SK-N-SH (cell line): ENCODE results near the gene KCNF1. TPM values are rescaled to one million over a fixed set of nuclear protein-coding genes. Genes with fewer than 3 reads are reported as not detected.

ENCODE experiments used
- CTCF ChIA-PET: fragments of 300-600, 350-600 bp; formaldehyde crosslinking; extraction: SDS; loops from one replicate; lab custom pipeline; 2021; lab: Yijun Ruan, JAX
- POLR2A ChIA-PET: fragments of 350-600 bp; sonication (Branson Sonifier 250); formaldehyde crosslinking; extraction: SDS; loops from one replicate; lab custom pipeline; 2020; ENCODE audit warnings: antibody characterized with exemption, inconsistent platforms; lab: Yijun Ruan, JAX
- DNase-seq: peaks from one replicate; pipeline ENCODE4 v3.0.0; 2012
- H2AFZ ChIP-seq: fragments of 200-600 bp; sonication (generic); 2 replicates; pipeline ENCODE4 v1.8.1; 2016; ENCODE audit warnings: antibody characterized with exemption, mild to moderate bottlenecking, low read depth
- H3F3A ChIP-seq: fragments of 200-600 bp; sonication (generic); replicated peaks from 2 replicates; pipeline ENCODE3; 2016; ENCODE audit warnings: antibody characterized with exemption, mild to moderate bottlenecking; ENCODE audit not compliant: insufficient read depth
- H3K27ac ChIP-seq, 2 experiments: fragments of 200-500 bp in 1 of 2; fragments of 200-600 bp in 1 of 2; sonication (Bioruptor generic) in 1 of 2; sonication (generic), shearing (Covaris generic) in 1 of 2; 2 replicates each; pipeline versions ENCODE4 v1.5.1 to v1.6.1; 2014 to 2016; ENCODE audit warnings: low read depth in 2 of 2, inconsistent platforms in 1 of 2, low read length in 1 of 2, mild to moderate bottlenecking in 1 of 2, mixed read lengths in 1 of 2
- H3K27me3 ChIP-seq: fragments of 200-600 bp; sonication (generic), shearing (Covaris generic); 2 replicates; pipeline ENCODE4 v1.6.1; 2016; ENCODE audit warnings: mixed run types; ENCODE audit not compliant: insufficient read depth
- H3K36me3 ChIP-seq, 2 experiments: fragments of 200-500 bp in 1 of 2; fragments of 200-600 bp in 1 of 2; sonication (Bioruptor generic) in 1 of 2; sonication (generic) in 1 of 2; replicated peaks in 1 of 2; 2 replicates each; pipeline versions ENCODE3 to v1.5.1; 2014 to 2016; ENCODE audit warnings: low read length in 1 of 2, mild to moderate bottlenecking in 1 of 2; ENCODE audit not compliant: insufficient read depth in 2 of 2, control insufficient read depth in 1 of 2
- H3K4me1 ChIP-seq, 2 experiments: fragments of 200-500 bp in 1 of 2; fragments of 200-600 bp in 1 of 2; sonication (Bioruptor generic) in 1 of 2; sonication (generic), shearing (Covaris generic) in 1 of 2; 2 replicates each; pipeline versions ENCODE4 v1.5.1 to v1.6.1; 2014 to 2016; ENCODE audit warnings: low read depth in 1 of 2, low read length in 1 of 2, mixed run types in 1 of 2; ENCODE audit not compliant: insufficient read depth in 2 of 2, control insufficient read depth in 1 of 2
- H3K4me2 ChIP-seq: fragments of 200-600 bp; sonication (generic), shearing (Covaris generic); 2 replicates; pipeline ENCODE4 v1.6.1; 2017; ENCODE audit warnings: mixed run types
- H3K4me3 ChIP-seq, 2 experiments: fragments of 200-500 bp in 1 of 2; fragments of 200-600 bp in 1 of 2; sonication (Bioruptor generic) in 1 of 2; sonication (generic), shearing (Covaris generic) in 1 of 2; 2 replicates each; pipeline versions ENCODE4 v1.5.1 to v1.8.1; 2014 to 2016; ENCODE audit warnings: low read depth in 2 of 2, inconsistent platforms in 1 of 2, low read length in 1 of 2, mild to moderate bottlenecking in 1 of 2, mixed read lengths in 1 of 2, moderate library complexity in 1 of 2
- H3K79me2 ChIP-seq: fragments of 200-600 bp; sonication (generic); 2 replicates; pipeline ENCODE4 v1.8.1; 2017; ENCODE audit warnings: mild to moderate bottlenecking; ENCODE audit not compliant: insufficient read depth
- H3K9ac ChIP-seq: fragments of 200-600 bp; sonication (generic); 2 replicates; pipeline ENCODE4 v1.6.1; 2017; ENCODE audit warnings: mixed run types
- H3K9me2 ChIP-seq: fragments of 200-600 bp; sonication (generic); 2 replicates; pipeline ENCODE4 v1.6.1; 2017; ENCODE audit warnings: mixed run types
- H3K9me3 ChIP-seq: fragments of 200-600 bp; sonication (generic); 2 replicates; pipeline ENCODE4 v1.6.1; 2017; ENCODE audit warnings: mixed run types, mild to moderate bottlenecking, moderate library complexity
- H4K20me1 ChIP-seq: fragments of 200-600 bp; sonication (generic); 2 replicates; pipeline ENCODE4 v1.6.1; 2017; ENCODE audit warnings: mild to moderate bottlenecking, mixed run types; ENCODE audit not compliant: insufficient read depth
- CHD2 ChIP-seq: fragments of 150-350 bp; IDR thresholded peaks from 2 replicates; pipeline ENCODE4 v1.6.1; 2018; ENCODE audit warnings: low read length; ENCODE audit not compliant: partially characterized antibody
- ELF1 ChIP-seq: IDR thresholded peaks from 2 replicates; pipeline ENCODE4 v1.4.0; 2012
- EP300 ChIP-seq, 2 experiments: IDR thresholded peaks; 2 replicates each; pipeline versions ENCODE4 v1.4.0 to v1.6.1; 2012; ENCODE audit warnings: borderline replicate concordance in 1 of 2, low read depth in 1 of 2, low read length in 1 of 2
- EZH2phosphoT487 ChIP-seq: fragments of 200-600 bp; sonication (generic); IDR thresholded peaks from 2 replicates; pipeline ENCODE4 v1.6.1; 2017; ENCODE audit warnings: low read depth, mixed run types, mild to moderate bottlenecking, antibody characterized with exemption, moderate library complexity, borderline replicate concordance
- FOSL2 ChIP-seq: IDR thresholded peaks from 2 replicates; pipeline ENCODE4 v1.4.0; 2012; ENCODE audit warnings: low read depth, mild to moderate bottlenecking, moderate library complexity, borderline replicate concordance
- FOXM1 ChIP-seq: IDR thresholded peaks from 2 replicates; pipeline ENCODE4 v1.4.0; 2012; ENCODE audit warnings: low read depth, mild to moderate bottlenecking
- GABPA ChIP-seq: IDR thresholded peaks from 2 replicates; pipeline ENCODE4 v1.4.0; 2012; ENCODE audit warnings: low read depth, mild to moderate bottlenecking
- NRF1 ChIP-seq: IDR thresholded peaks from 2 replicates; pipeline ENCODE4 v1.6.1; 2012; ENCODE audit warnings: low read depth, mild to moderate bottlenecking, low read length
- POLR2AphosphoS5 ChIP-seq: IDR thresholded peaks from 2 replicates; pipeline ENCODE4 v1.6.1; 2012; ENCODE audit warnings: low read depth, low read length
- RAD21 ChIP-seq: IDR thresholded peaks from 2 replicates; pipeline ENCODE4 v1.6.1; 2012; ENCODE audit warnings: mild to moderate bottlenecking, low read length
- RCOR1 ChIP-seq: fragments of 150-350 bp; IDR thresholded peaks from 2 replicates; pipeline ENCODE4 v1.6.1; 2017; ENCODE audit warnings: antibody characterized with exemption, low read length
- RFX5 ChIP-seq: IDR thresholded peaks from 2 replicates; pipeline ENCODE4 v1.6.1; 2012; ENCODE audit warnings: mild to moderate bottlenecking, improper control_type of control experiment, low read length
- SIN3A ChIP-seq: IDR thresholded peaks from 2 replicates; pipeline ENCODE4 v1.6.1; 2012; ENCODE audit warnings: low read depth, mild to moderate bottlenecking, low read length, moderate library complexity, borderline replicate concordance
- SMC3 ChIP-seq: IDR thresholded peaks from 2 replicates; pipeline ENCODE4 v1.6.1; 2012; ENCODE audit warnings: low read depth, low read length, improper control_type of control experiment
- TAF1 ChIP-seq: IDR thresholded peaks from 2 replicates; pipeline ENCODE4 v1.6.1; 2012; ENCODE audit warnings: low read depth, mild to moderate bottlenecking, low read length, moderate library complexity, borderline replicate concordance
- WGBS: methylation state at CpG from one replicate; pipeline ENCODE4 v1.1.6; 2017; ENCODE audit warnings: low lambda C conversion rate; 5-methylcytosine and 5-hydroxymethylcytosine counted together
- polyA plus RNA-seq, 3 experiments: library from polyadenylated mRNA; depleted of rRNA; stranded (reverse); fragments of >200 nt; gene quantifications; 2 replicates each; pipeline ENCODE4 v1.2.3, GENCODE V29; 2012
- TF ChIP-seq, protein P1 (sequence below): IDR thresholded peaks from 2 replicates; pipeline ENCODE4; 2012
- TF ChIP-seq, protein P2 (sequence below): IDR thresholded peaks from 2 replicates; pipeline ENCODE4 v1.4.0; 2012; ENCODE audit warnings: low read depth
- TF ChIP-seq, protein P3 (sequence below): fragments of 150-350 bp; IDR thresholded peaks from 2 replicates; pipeline ENCODE4 v1.6.1; 2016; ENCODE audit warnings: mild to moderate bottlenecking, low read depth, low read length
- TF ChIP-seq, protein P4 (sequence below): fragments of 200-600 bp; sonication (generic); IDR thresholded peaks from 2 replicates; pipeline ENCODE4 v1.6.1; 2017; ENCODE audit warnings: antibody characterized with exemption, mild to moderate bottlenecking, moderate library complexity
- TF ChIP-seq, protein P5 (sequence below): fragments of 150-350 bp; IDR thresholded peaks from 2 replicates; pipeline ENCODE4 v1.6.1; 2017; ENCODE audit warnings: antibody characterized with exemption, low read length, low read depth, borderline replicate concordance
- TF ChIP-seq, protein P6 (sequence below): IDR thresholded peaks from 2 replicates; pipeline ENCODE4 v1.4.0; 2012; ENCODE audit warnings: low read depth, borderline replicate concordance

Gene KCNF1
- polyA plus RNA-seq, 1 of the 3 experiments (the other 2 are of a cell fraction): 0.23 TPM

DNA sequence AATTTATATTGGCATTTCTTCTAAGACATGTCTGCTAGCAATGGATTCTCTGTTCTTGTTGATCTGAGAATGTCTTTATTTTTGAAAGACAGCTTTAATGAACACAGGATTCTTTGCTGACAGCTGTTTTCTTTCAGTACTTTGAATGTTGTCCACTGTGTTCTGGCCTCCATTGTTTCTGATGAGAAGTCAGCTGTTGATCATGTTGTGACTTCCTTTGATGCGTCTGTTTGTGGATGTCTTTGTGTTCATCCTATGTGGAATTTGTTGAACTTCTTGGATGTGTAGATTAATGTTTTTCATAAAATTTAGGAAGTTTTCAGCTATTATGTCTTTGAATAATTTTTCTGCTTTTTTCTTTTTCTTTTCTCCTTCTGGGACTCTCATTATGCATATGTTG, 39.8 kb upstream of the KCNF1 start:
- no peaks in the 10 kb centered on the region for H4K20me1 ChIP-seq
- peaks cover 21 to 23% of the 10 kb centered on the region in 2 experiments for H3K4me1 ChIP-seq
- CTCF ChIA-PET: interaction anchor here (3.4 kb wide), 1 partner anchor 40 kb away, joined by 17 read pairs; no protein-coding TSS in a partner anchor
- no peaks in the 10 kb centered on the region for H3K79me2 ChIP-seq
- H3K4me2 ChIP-seq: no peak overlapping the region
- H3F3A ChIP-seq: peaks cover 16% of the 10 kb centered on the region
- no peak overlapping the region for H3K4me3 ChIP-seq
- peaks cover 10% of the 10 kb centered on the region for H3K9me3 ChIP-seq
- WGBS: 92% methylated on average over 1 of the region's 1 CpG
- TF ChIP-seq TAF1 (no peak), SIN3A (no peak), GABPA (no peak), EZH2phosphoT487 (no peak), EP300 (IDR thresholded peaks at IDR 0.05; ENCODE audit: borderline replicate concordance in 1 of 2, low read depth in 1 of 2, low read length in 1 of 2) (no peak), POLR2AphosphoS5 (no peak), RFX5 (no peak), CHD2 (no peak)
- TF ChIP-seq, protein P1, sequence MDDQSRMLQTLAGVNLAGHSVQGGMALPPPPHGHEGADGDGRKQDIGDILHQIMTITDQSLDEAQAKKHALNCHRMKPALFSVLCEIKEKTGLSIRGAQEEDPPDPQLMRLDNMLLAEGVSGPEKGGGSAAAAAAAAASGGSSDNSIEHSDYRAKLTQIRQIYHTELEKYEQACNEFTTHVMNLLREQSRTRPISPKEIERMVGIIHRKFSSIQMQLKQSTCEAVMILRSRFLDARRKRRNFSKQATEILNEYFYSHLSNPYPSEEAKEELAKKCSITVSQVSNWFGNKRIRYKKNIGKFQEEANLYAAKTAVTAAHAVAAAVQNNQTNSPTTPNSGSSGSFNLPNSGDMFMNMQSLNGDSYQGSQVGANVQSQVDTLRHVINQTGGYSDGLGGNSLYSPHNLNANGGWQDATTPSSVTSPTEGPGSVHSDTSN: no peak
- TF ChIP-seq, protein P2, sequence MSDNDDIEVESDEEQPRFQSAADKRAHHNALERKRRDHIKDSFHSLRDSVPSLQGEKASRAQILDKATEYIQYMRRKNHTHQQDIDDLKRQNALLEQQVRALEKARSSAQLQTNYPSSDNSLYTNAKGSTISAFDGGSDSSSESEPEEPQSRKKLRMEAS: no peak
- TF ChIP-seq, protein P3, sequence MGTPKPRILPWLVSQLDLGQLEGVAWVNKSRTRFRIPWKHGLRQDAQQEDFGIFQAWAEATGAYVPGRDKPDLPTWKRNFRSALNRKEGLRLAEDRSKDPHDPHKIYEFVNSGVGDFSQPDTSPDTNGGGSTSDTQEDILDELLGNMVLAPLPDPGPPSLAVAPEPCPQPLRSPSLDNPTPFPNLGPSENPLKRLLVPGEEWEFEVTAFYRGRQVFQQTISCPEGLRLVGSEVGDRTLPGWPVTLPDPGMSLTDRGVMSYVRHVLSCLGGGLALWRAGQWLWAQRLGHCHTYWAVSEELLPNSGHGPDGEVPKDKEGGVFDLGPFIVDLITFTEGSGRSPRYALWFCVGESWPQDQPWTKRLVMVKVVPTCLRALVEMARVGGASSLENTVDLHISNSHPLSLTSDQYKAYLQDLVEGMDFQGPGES: no peak
- TF ChIP-seq, protein P4, sequence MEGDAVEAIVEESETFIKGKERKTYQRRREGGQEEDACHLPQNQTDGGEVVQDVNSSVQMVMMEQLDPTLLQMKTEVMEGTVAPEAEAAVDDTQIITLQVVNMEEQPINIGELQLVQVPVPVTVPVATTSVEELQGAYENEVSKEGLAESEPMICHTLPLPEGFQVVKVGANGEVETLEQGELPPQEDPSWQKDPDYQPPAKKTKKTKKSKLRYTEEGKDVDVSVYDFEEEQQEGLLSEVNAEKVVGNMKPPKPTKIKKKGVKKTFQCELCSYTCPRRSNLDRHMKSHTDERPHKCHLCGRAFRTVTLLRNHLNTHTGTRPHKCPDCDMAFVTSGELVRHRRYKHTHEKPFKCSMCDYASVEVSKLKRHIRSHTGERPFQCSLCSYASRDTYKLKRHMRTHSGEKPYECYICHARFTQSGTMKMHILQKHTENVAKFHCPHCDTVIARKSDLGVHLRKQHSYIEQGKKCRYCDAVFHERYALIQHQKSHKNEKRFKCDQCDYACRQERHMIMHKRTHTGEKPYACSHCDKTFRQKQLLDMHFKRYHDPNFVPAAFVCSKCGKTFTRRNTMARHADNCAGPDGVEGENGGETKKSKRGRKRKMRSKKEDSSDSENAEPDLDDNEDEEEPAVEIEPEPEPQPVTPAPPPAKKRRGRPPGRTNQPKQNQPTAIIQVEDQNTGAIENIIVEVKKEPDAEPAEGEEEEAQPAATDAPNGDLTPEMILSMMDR: no peak
- H3K36me3 ChIP-seq: no peaks in the 10 kb centered on the region
- H2AFZ ChIP-seq: no peak overlapping the region
- POLR2A ChIA-PET: no interaction called here
- no peak overlapping the region for H3K9ac ChIP-seq
- no peaks in the 10 kb centered on the region for H3K27me3 ChIP-seq
- H3K27ac ChIP-seq: no peak overlapping the region
- no peak for DNase-seq
- no peaks in the 10 kb centered on the region for H3K9me2 ChIP-seq

DNA sequence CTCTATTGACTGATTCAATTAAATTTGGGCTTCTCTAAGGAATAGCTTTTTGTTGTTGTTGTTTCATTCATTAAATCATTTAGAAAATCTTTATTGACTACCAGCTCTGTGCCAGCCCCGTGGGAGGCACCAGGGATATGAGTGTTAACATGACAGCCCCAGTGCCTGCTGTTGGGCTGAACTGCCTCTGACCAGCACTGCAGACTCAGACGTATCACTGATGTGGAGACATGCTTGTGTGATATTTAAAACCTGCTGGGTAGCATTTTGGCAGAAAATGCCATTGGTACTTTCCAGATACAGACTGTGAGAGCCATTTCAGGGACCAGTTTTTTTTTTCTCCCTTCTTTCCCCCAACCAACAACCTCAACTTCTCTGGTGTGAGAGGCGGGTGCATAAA, 38.6 kb upstream of the KCNF1 start:
- no peak overlapping the region for H2AFZ ChIP-seq
- H3K4me3 ChIP-seq: no peak overlapping the region
- ChIA-PET CTCF (interaction anchor here (3.4 kb wide), 1 partner anchor 41 kb away, joined by 17 read pairs; no protein-coding TSS in a partner anchor), POLR2A (no interaction called here)
- no peaks in the 10 kb centered on the region for H4K20me1 ChIP-seq
- H3K79me2 ChIP-seq: no peaks in the 10 kb centered on the region
- no peak overlapping the region for H3K9ac ChIP-seq
- no peak overlapping the region for H3K4me2 ChIP-seq
- TF ChIP-seq SIN3A (no peak), FOXM1 (no peak), FOSL2 (no peak), RFX5 (no peak), RCOR1 (no peak), NRF1 (no peak), RAD21 (no peak), SMC3 (no peak), ELF1 (no peak), POLR2AphosphoS5 (no peak), CHD2 (no peak), GABPA (no peak)
- TF ChIP-seq, protein P5, sequence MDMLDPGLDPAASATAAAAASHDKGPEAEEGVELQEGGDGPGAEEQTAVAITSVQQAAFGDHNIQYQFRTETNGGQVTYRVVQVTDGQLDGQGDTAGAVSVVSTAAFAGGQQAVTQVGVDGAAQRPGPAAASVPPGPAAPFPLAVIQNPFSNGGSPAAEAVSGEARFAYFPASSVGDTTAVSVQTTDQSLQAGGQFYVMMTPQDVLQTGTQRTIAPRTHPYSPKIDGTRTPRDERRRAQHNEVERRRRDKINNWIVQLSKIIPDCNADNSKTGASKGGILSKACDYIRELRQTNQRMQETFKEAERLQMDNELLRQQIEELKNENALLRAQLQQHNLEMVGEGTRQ: no peak
- TF ChIP-seq, protein P1: no peak
- TF ChIP-seq, protein P6, sequence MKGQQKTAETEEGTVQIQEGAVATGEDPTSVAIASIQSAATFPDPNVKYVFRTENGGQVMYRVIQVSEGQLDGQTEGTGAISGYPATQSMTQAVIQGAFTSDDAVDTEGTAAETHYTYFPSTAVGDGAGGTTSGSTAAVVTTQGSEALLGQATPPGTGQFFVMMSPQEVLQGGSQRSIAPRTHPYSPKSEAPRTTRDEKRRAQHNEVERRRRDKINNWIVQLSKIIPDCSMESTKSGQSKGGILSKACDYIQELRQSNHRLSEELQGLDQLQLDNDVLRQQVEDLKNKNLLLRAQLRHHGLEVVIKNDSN: no peak
- WGBS: 39% methylated on average over 3 of the region's 3 CpGs
- no peaks in the 10 kb centered on the region for H3K9me2 ChIP-seq
- peaks cover 12% of the 10 kb centered on the region for H3F3A ChIP-seq
- DNase-seq: no peak
- no peaks in the 10 kb centered on the region for H3K36me3 ChIP-seq
- H3K27me3 ChIP-seq: no peaks in the 10 kb centered on the region
- peaks cover 10% of the 10 kb centered on the region for H3K9me3 ChIP-seq
- H3K4me1 ChIP-seq: peaks cover 12 to 16% of the 10 kb centered on the region in 2 experiments
- H3K27ac ChIP-seq: no peak overlapping the region
